RWPE1 (cell line): Measurements from ENCODE around the gene C16orf78.

Source experiments
- CTCF ChIA-PET: fragments of 350-600 bp; sonication (Branson Sonifier 250); formaldehyde crosslinking; extraction: SDS; loops from one replicate; lab custom pipeline; 2021; lab: Yijun Ruan, JAX
- POLR2A ChIA-PET: fragments of 400-600 bp; formaldehyde crosslinking; extraction: SDS; loops from one replicate; lab custom pipeline; 2020; ENCODE audit warnings: antibody characterized with exemption; ENCODE audit not compliant: low non-redundant PET; lab: Yijun Ruan, JAX
- DNase-seq: peaks from one replicate; pipeline ENCODE4 v3.0.0; 2012; ENCODE audit warnings: low spot score
- H3K27ac ChIP-seq: fragments of 450-650 bp; 2 replicates; pipeline ENCODE4 v1.5.1; 2017
- CTCF ChIP-seq: fragments of 450-650 bp; conservative IDR thresholded peaks from 2 replicates; pipeline ENCODE4 v1.5.1; 2017; ENCODE audit warnings: low read depth, mild to moderate bottlenecking

Gene C16orf78

GRCh38 chr16:49362230-49362629 is 11.4 kb upstream of the C16orf78 start:
- DNase-seq: no peak
- TF ChIP-seq CTCF: no peak
- H3K27ac ChIP-seq: no peak overlapping the region
- CTCF ChIA-PET: no interaction called here
- POLR2A ChIA-PET: no interaction called here

GRCh38 chr16:49365711-49366509 is 7.7 kb upstream of the C16orf78 start:
- H3K27ac ChIP-seq: no peak overlapping the region
- TF ChIP-seq CTCF: no peak
- ChIA-PET POLR2A (no interaction called here), CTCF (no interaction called here)
- no peak for DNase-seq

- POLR2A ChIA-PET: no interaction called here
- no peak for TF ChIP-seq CTCF
- H3K27ac ChIP-seq: no peak overlapping the region
- CTCF ChIA-PET: no interaction called here
- DNase-seq: no peak
These were observed 6.9 kb upstream of the C16orf78 start for GRCh38 chr16:49366669-49367068.

- POLR2A ChIA-PET: no interaction called here
- TF ChIP-seq CTCF: no peak
- no peak overlapping the region for H3K27ac ChIP-seq
- DNase-seq: no peak
- CTCF ChIA-PET: no interaction called here
These were observed 3.7 kb upstream of the C16orf78 start for GRCh38 chr16:49369651-49370611.

- CTCF ChIA-PET: no interaction called here
- TF ChIP-seq CTCF: no peak
- H3K27ac ChIP-seq: no peak overlapping the region
- no peak for DNase-seq
- POLR2A ChIA-PET: no interaction called here
These were observed 2.6 kb downstream of the C16orf78 start for GRCh38 chr16:49376206-49376605.

GRCh38 chr16:49377196-49377755 is 3.7 kb downstream of the C16orf78 start:
- H3K27ac ChIP-seq: no peak overlapping the region
- TF ChIP-seq CTCF: no peak
- ChIA-PET CTCF (no interaction called here), POLR2A (no interaction called here)
- DNase-seq: no peak
